IPS-15b (cell line): ENCODE data around the gene ZNF217.
"Not testable (repeated sequence)": the region's sequence is repeated elsewhere in the genome, so short reads cannot be mapped to it uniquely, and the experiment has no call there.

Experiments used
- H3K27me3 ChIP-seq: one replicate; pipeline ENCODE4 v1.6.1; 2013; ENCODE audit warnings: low read length; ENCODE audit not compliant: control insufficient read depth, insufficient read depth
- H3K36me3 ChIP-seq: one replicate; pipeline ENCODE4 v1.6.1; 2013; ENCODE audit warnings: low read length; ENCODE audit not compliant: control insufficient read depth, insufficient read depth
- H3K4me1 ChIP-seq: one replicate; pipeline ENCODE4 v1.6.1; 2013; ENCODE audit warnings: mild to moderate bottlenecking, low read length; ENCODE audit not compliant: control insufficient read depth, insufficient read depth
- H3K4me3 ChIP-seq: one replicate; pipeline ENCODE4 v1.5.1; 2013; ENCODE audit warnings: low read depth, low read length
- H3K9ac ChIP-seq: one replicate; pipeline ENCODE4 v1.6.1; 2013; ENCODE audit warnings: low read depth, mild to moderate bottlenecking, low read length
- H3K9me3 ChIP-seq: one replicate; pipeline ENCODE4 v1.6.1; 2013; ENCODE audit warnings: mild to moderate bottlenecking, low read length; ENCODE audit not compliant: control insufficient read depth, insufficient read depth

ZNF217 gene

DNA sequence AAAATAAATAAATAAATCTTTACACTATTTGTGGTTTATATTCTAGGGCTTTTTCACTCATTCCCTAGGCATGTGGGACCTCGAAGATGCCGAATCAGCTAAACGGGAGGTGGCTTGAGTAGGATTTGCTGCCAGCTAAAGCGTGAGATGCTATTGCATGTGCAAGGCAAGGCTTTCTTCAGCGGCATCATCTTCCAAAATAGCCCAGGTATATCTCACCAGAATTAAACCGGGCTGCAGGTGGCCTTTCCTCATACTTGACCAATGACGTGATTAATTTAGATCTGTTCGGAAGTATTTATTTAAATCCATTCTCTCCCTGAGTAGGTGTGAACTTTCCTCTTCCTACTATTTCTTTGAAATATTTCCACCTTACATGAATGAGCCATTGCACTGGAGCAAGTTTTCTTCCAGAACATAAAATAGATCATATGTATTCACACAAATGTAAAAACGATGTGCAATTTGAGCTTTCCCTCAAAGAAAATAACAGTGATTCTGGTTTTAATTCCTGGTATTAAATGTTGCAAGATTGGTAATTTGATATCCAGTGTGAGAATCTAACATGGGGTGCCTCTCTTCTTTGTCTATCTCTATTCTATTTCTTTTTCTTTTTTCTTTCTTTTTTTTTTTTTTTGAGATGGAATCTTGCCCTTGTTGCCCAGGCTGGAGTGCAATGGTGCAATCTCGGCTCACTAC lies 24.3 kb upstream of the ZNF217 start:
- Histone ChIP-seq H3K9me3 (no peaks in the 10 kb centered on the region), H3K36me3 (no peaks in the 10 kb centered on the region), H3K27me3 (no peaks in the 10 kb centered on the region), H3K4me1 (peaks cover 20% of the 10 kb centered on the region), H3K9ac (no peak overlapping the region), H3K4me3 (no peak overlapping the region)

DNA sequence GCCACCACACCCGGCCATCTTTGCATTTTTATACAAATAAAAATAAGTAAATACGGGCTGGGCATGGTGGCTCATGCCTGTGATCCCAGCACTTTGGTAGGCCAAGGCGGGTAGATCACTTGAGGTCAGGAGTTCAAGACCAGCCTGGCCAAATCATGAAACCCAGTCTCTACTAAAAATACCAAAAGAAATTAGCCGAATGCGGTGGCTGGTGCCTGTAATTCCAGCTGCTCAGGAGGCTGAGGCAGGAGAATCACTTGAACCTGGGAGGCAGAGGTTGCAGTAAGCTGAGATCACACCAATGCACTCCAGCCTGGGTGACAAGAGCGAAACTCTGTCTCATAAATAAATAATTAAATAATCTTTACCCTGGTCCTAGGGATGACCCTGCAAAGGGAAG lies 22.9 kb upstream of the ZNF217 start:
- not testable (repeated sequence) for H3K9me3 ChIP-seq, H3K36me3 ChIP-seq, H3K4me1 ChIP-seq, H3K9ac ChIP-seq, H3K27me3 ChIP-seq, H3K4me3 ChIP-seq

DNA sequence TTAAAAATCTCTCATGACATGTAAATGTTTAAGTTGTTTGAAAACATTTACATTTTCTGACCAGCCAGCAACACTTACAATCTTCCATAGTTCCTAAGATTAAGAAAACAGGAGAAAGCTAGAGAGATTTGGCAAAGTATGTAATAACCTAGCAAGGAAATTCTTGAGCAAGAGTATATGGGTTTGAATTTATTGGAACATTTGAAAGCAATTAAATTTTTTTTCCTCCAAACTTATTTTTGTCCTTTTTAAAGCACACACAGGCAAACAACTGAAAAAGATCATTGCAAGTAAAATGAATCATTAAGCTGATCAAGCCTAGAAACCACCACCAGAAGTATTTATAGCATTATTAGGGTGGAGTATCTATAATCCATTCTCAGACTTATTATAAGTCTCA lies 20.1 kb upstream of the ZNF217 start:
- no peaks in the 10 kb centered on the region for H3K27me3 ChIP-seq
- peaks cover 22% of the 10 kb centered on the region for H3K4me1 ChIP-seq
- H3K36me3 ChIP-seq = no peaks in the 10 kb centered on the region
- no peaks in the 10 kb centered on the region for H3K9me3 ChIP-seq
- no peak overlapping the region for H3K4me3 ChIP-seq
- no peak overlapping the region for H3K9ac ChIP-seq

DNA sequence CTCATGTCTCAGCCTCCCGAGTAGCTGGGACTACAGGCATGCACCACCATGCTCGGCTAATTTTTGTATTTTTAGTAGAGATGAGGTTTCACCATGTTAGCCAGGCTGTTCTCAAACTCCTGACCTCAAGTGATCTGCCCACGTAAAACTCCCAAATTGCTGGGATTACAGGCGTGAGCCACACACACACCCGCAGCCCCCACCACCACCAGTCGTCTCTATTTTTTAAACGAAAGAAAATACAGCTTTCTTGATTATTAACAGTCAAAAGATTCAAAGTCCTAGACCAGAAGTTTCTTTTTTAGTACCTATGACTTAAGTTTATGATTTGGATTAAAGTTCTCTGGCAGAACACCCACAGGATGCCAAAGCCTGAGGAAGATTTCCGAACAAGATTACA lies 18.6 kb upstream of the ZNF217 start:
- H3K4me1 ChIP-seq = peaks cover 22% of the 10 kb centered on the region
- not testable (repeated sequence) for H3K9me3 ChIP-seq, H3K4me3 ChIP-seq, H3K36me3 ChIP-seq, H3K9ac ChIP-seq, H3K27me3 ChIP-seq

DNA sequence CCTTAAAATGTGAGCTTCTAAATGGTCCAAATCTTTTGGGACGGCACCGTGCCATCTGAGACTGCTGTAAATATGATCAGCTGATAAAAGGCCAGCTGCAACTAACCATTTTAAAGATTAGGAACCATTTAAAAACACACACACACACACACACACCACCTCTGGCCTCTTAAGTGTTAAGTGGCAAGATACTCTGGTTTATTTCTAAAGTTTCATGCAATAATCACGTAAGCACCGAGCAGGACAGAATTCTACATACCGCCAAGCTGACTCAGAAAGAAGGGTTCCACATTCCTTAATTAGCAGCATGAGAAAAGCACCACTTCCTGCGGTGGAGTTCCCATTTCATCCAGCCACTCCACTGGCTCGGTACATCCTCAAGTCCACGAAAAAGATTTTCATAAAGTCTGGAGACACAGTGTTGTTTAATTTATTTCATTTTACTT lies 17.8 kb upstream of the ZNF217 start:
- Histone ChIP-seq H3K9ac (no peak overlapping the region), H3K36me3 (no peaks in the 10 kb centered on the region), H3K4me3 (no peak overlapping the region), H3K9me3 (no peaks in the 10 kb centered on the region), H3K4me1 (peaks cover 22% of the 10 kb centered on the region), H3K27me3 (no peaks in the 10 kb centered on the region)

DNA sequence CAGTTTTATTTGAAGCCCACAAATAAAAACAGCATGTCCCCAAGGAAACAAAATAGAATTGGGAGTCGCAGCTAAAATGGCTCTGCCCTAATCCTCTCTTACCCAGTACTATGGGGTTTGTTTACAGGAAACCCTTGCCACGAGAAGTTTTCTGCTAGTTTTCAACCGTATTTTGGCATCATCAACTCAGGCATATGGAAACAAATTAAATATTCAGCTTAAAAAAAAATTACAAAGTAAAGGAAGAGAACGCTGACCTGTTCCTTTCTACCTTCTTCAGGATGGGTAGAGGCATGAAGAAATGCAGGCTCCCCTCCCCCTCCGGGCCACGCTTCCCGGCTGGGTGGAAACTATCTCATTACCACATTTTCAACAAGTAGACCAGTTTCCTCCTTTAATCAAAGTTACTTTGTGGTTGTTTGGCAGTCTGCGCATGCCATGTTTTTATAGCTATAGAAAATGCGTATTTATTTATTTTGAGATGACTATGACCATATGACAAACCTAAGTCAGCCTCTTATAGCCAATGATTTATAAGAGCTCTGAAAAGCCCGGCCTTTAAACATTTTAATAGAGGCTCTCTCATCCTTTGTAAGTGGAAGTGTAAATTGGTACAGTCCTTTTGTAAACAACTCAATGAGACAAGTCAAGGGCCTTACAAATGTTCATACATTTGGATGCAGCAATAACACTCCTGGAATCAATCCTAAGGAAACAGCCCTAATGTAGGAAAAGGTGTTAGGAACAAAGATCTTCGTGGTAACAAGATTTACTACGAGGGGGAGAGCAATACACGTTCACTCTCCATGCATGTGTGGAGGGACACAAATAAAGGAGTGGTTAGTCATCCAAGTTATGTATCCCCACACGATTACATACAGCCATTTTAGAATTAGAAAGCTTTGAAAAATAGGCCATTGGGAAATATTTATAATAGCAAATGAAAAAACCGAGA lies 16.1 kb upstream of the ZNF217 start:
- H3K4me1 ChIP-seq = peaks cover 22% of the 10 kb centered on the region
- H3K4me3 ChIP-seq = peak overlapping the region; percentile 16
- no peak overlapping the region for H3K9ac ChIP-seq
- H3K27me3 ChIP-seq = no peaks in the 10 kb centered on the region
- H3K9me3 ChIP-seq = no peaks in the 10 kb centered on the region
- H3K36me3 ChIP-seq = no peaks in the 10 kb centered on the region

DNA sequence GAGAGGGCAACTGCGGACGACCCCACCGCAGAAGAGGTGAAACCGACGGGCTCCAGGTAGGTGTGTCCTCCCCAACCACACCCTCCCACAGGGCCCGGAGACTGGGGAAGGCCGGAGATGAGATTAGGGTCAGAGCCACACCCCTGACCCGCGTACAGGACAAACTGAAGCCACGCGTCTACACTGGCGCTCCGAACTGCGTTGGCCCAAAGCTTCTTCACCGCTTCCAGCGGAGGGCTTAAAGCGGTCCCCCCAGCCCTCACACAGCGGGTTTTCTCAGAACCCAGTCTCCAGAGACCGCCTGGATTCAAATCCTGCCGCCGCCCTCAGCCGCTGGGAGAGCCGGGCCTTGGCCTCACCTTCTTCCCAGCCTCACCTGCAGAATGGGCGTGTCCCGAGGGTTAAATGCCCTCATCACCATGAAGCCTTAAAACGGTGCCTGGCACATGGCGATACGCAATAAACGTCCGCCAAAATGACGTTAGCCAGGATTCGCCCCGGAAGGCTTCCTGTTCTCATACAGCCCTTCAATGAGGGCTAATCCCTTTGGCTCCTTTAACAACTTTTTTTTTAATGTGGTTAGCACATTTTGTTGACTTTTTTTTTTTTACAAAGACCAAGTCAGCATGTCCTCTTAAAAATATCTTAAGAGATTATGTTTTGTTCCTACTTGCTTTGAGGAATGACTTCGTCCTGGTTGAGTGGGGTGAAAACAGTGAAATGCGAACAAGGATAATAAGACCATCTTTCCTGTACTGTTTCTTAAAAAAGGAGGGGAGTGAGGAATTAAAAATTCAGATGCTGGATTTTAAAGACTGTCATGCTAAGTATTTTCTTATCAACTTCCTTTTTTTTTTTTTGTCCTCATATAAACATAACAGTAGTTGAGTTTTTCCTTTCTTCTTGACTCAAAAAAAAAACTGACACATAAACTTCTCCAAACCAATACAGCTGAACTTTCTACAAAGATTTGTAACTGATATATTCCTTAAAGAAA lies 15.1 kb upstream of the ZNF217 start:
- H3K9me3 ChIP-seq = no peaks in the 10 kb centered on the region
- no peak overlapping the region for H3K9ac ChIP-seq
- H3K36me3 ChIP-seq = no peaks in the 10 kb centered on the region
- no peaks in the 10 kb centered on the region for H3K27me3 ChIP-seq
- peaks cover 22% of the 10 kb centered on the region for H3K4me1 ChIP-seq
- peak overlapping the region; percentile 23 for H3K4me3 ChIP-seq

DNA sequence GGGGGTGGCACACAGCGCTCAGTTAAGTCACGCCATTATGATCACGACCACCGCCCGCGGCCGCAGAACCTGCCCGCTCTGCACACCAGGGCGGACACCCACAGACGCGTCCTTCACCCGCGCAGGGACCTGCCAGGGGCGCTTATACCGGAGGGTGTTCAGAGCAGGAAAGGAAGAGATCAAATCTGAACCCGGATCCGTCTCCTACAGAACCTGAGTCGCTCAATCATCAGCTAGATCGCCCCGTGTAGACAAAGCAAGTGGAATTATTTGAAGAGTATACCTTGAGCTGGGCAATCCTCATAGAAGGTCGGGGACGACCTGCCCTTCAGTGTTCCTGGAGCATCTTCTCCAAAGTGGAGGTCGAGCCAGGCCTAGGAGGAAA lies 14.4 kb upstream of the ZNF217 start:
- Histone ChIP-seq H3K9ac (no peak overlapping the region), H3K4me3 (peak overlapping the region; percentile 23), H3K36me3 (no peaks in the 10 kb centered on the region), H3K9me3 (no peaks in the 10 kb centered on the region), H3K27me3 (no peaks in the 10 kb centered on the region), H3K4me1 (peaks cover 15% of the 10 kb centered on the region)

DNA sequence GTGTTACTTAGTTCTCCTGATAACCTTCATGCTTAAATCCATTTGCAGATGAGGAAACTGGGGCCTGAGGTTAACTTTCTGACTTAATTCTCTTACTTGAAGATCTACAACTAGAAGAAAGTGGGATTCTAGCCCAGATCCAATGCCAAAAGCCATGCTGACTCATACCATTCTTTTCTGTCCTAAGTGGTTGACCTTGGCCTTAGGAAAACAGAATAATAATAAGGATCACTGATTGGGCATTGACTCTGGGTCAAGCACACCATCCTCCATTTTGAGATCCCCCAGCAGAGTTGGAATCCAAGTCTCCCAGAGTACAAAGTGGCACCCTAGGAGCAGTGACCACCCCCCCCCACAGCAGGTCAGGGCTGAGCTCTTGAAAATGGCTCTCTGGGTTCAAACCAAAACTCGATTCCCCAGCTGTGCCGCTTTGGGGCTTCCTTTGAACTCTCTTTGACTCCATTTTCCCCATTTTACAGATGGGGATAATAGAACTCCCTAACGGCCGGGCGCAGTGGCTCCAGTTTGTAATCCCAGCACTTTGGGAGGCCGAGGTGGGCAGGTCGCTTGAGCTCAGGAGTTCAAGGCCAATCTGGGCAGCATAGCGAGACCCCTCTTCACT lies 12.8 kb upstream of the ZNF217 start:
- no peaks in the 10 kb centered on the region for H3K27me3 ChIP-seq
- no peak overlapping the region for H3K4me3 ChIP-seq
- peaks cover 15% of the 10 kb centered on the region for H3K4me1 ChIP-seq
- H3K9ac ChIP-seq = no peak overlapping the region
- no peaks in the 10 kb centered on the region for H3K36me3 ChIP-seq
- no peaks in the 10 kb centered on the region for H3K9me3 ChIP-seq

DNA sequence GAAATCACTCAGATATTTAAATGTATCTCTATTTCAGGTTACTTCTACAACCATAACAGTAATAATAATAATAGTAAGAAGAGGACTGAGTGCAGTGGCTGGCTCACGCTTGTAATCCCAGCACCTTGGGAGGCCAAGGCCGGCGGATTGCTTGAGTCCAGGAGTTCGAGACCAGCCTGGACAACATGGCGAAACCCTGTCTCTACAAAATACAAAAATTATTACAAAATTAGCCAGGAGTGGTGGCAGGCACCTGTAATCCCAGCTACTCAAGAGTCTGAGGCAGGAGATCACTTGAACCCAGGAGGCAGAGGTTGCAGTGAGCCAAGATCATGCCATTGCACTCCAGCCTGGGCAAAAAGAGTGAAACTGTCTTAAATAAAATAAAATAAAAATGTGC lies 11.8 kb upstream of the ZNF217 start:
- H3K36me3 ChIP-seq, H3K4me3 ChIP-seq, H3K9ac ChIP-seq, H3K27me3 ChIP-seq, H3K9me3 ChIP-seq: not testable (repeated sequence)
- peaks cover 15% of the 10 kb centered on the region for H3K4me1 ChIP-seq

DNA sequence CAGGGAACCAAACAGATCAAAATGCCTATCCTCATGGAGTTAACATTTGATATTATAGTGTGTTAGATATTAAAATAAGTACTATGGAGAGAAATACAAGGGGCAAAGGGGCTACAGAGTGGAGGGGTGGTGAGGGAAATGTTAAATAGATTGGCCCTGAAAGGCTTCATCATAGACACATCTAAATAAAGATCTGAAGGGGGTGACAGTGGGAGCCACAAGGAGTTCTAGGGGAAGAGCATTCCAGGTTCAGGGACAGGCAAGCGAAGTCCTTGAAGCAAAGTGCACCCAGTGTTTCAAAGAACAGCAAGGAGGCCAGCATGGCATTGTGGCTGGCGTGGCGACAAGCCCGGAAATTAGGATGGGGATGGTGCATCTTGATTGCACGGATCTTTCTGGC lies 11.2 kb upstream of the ZNF217 start:
- H3K9me3 ChIP-seq, H3K27me3 ChIP-seq, H3K4me3 ChIP-seq, H3K4me1 ChIP-seq, H3K9ac ChIP-seq, H3K36me3 ChIP-seq: not testable (repeated sequence)
